Measurements from ENCODE around the gene MUCL1.
A peak's percentile ranks its signal among the peaks of the same experiment; 100 is the strongest.
"Not testable (repeated sequence)": the region's sequence is repeated elsewhere in the genome, so short reads cannot be mapped to it uniquely, and the experiment has no call there.

The MUCL1 gene

GRCh38 chr12:54853933-54854538 is at the start of gene MUCL1:
TSS of gene MUCL1 (plus strand) at chr12:54854516. CDS start at chr12:54854583, 67 bp downstream.
- DNase-seq: peak; percentile 58

- DNase-seq: no peak
Observed at GRCh38 chr12:54821676-54822075, 32.6 kb upstream of the MUCL1 start.

- DNase-seq: no peak
Observed at GRCh38 chr12:54824402-54824801, 29.9 kb upstream of the MUCL1 start.

GRCh38 chr12:54829511-54829910 is 24.8 kb upstream of the MUCL1 start:
- no peak for DNase-seq

GRCh38 chr12:54830199-54830598 is 24.1 kb upstream of the MUCL1 start:
- DNase-seq: no peak

GRCh38 chr12:54831631-54832030 is 22.7 kb upstream of the MUCL1 start:
- DNase-seq: no peak

- DNase-seq: peak; percentile 2
Observed at GRCh38 chr12:54840244-54840865, 14.0 kb upstream of the MUCL1 start.

- DNase-seq: no peak
Observed at GRCh38 chr12:54857406-54857805, 3.1 kb downstream of the MUCL1 start.

- DNase-seq: no peak
Observed at GRCh38 chr12:54858562-54858961, 4.2 kb downstream of the MUCL1 start.

GRCh38 chr12:54859502-54859901 is 5.2 kb downstream of the MUCL1 start:
- DNase-seq: no peak

GRCh38 chr12:54861927-54862326 is 7.6 kb downstream of the MUCL1 start:
- DNase-seq: no peak

- no peak for DNase-seq
Observed at GRCh38 chr12:54863948-54864618, 9.8 kb downstream of the MUCL1 start.

- no peak for DNase-seq
Observed at GRCh38 chr12:54865683-54866324, 11.5 kb downstream of the MUCL1 start.

GRCh38 chr12:54868690-54869089 is 14.4 kb downstream of the MUCL1 start:
- DNase-seq: no peak

- no peak for DNase-seq
Observed at GRCh38 chr12:54870048-54870447, 15.7 kb downstream of the MUCL1 start.

GRCh38 chr12:54870617-54871016 is 16.3 kb downstream of the MUCL1 start:
- DNase-seq: no peak

- DNase-seq: no peak
Observed at GRCh38 chr12:54879150-54879549, 24.8 kb downstream of the MUCL1 start.

- no peak for DNase-seq
Observed at GRCh38 chr12:54879579-54879978, 25.3 kb downstream of the MUCL1 start.

GRCh38 chr12:54882079-54882478 is 27.8 kb downstream of the MUCL1 start:
- DNase-seq: no peak

GRCh38 chr12:54882597-54882996 is 28.3 kb downstream of the MUCL1 start:
- DNase-seq: not testable (repeated sequence)

GRCh38 chr12:54888428-54888827 is 34.1 kb downstream of the MUCL1 start:
- not testable (repeated sequence) for DNase-seq

- DNase-seq: peak; percentile 39
Observed at GRCh38 chr12:54890339-54890738, 36.0 kb downstream of the MUCL1 start.

- DNase-seq: peak; percentile 38
Observed at GRCh38 chr12:54891717-54892478, 37.6 kb downstream of the MUCL1 start.
